Loucy (cell line): ENCODE measurements around the gene PRTFDC1.

Experiments
- CTCF ChIP-seq: fragments of 200-600 bp; sonication (generic); conservative IDR thresholded peaks from 2 replicates; pipeline ENCODE4 v1.5.1; 2014; ENCODE audit warnings: mild to moderate bottlenecking, antibody characterized with exemption, low read length
- EZH2phosphoT487 ChIP-seq: fragments of 200-600 bp; IDR thresholded peaks from 2 replicates; pipeline ENCODE4 v1.6.1; 2018; ENCODE audit warnings: antibody characterized with exemption, mild to moderate bottlenecking, moderate library complexity, borderline replicate concordance

GRCh38 chr10:24917979-24918378 lies 34.4 kb downstream of the PRTFDC1 start:
- TF ChIP-seq CTCF (no peak), EZH2phosphoT487 (no peak)
